ENCODE measurements around the gene FADS1.

- TF ChIP-seq POLR2A (IDR thresholded peaks at IDR 0.05), result no peak
- no peak for TF ChIP-seq CTCF (IDR thresholded peaks at IDR 0.05)
Measured at GRCh38 chr11:61851900-61852295, 35.1 kb upstream of the FADS1 start.

Data from esophagus squamous epithelium (tissue), 4 donors.